Measurements from ENCODE around the gene PKP2.

GRCh38 chr12:32874078-32874477 lies 22.5 kb downstream of the PKP2 start:
- TF ChIP-seq CTCF (IDR thresholded peaks at IDR 0.05; ENCODE audit: low read depth, low read length) (no peak), EZH2phosphoT487 (IDR thresholded peaks at IDR 0.05; ENCODE audit: low read depth) (no peak)

Data from OCI-LY3 (cell line).